Measurements from ENCODE around the gene ZNF407. TPM values are rescaled to one million over a fixed set of nuclear protein-coding genes. Genes with fewer than 3 reads are reported as not detected.

The ZNF407 gene
- total RNA-seq, 1 experiment from 2014 or later, result 5.3 TPM

DNA sequence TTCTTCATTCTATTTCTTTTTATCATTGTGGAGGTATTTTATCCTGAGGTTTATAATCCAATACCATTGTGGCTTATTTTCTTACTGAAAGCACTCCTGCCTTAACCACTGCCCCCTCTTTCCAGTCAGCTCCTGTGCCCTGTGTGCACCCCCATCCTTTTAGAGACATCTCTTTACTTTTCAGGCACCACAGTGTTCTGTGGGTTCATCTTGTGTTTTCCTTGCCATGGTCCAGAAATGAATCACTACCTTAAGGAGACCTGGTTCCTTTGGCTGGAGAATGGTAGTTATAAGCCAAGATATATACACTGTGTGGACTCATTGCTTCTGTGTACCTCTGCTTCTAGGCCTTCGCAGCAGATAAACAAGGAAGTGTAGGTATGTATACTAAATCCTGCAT lies 332.9 kb downstream of the ZNF407 start:
- no peak for DNase-seq (ENCODE audit: low read depth)

DNA sequence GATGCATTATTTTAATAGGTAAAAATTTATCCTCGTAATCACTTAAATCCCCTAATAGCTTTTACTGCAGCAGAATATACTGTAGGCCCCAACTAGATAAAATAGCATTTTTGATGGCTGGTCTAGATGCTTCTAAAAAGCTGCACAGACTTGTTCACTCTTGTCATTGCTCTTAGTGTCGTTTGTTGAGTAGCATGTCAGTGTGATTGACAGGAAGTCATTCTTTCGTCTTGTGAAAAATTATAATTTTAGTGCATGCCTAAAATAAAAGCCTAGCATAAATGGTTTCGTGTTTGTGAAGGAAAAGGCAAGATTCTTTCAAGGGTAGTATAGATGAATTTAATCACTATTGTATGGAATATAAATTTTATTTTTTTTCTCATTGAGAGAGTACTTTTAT lies 336.3 kb downstream of the ZNF407 start:
- DNase-seq (ENCODE audit: low read depth), result no peak

DNA sequence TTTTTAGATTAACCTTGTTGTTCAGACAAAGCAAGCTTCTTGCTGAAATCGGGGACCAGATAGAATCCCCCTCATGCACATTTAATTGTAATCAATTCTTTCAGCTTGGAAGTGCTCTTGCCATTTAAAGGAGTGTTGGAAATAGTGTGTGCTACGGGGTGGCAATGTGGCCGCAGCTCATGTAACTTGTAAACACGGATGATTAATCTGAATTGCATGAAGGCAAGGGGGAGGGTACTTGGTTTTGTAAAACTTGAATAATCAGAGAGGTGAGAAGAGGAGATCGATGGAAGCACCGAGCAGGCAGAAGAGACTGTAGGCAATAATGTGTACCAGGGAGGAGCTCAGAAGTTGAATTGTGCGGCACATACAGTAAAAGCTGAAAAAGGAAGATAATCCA lies 337.8 kb downstream of the ZNF407 start:
- no peak for DNase-seq (ENCODE audit: low read depth)

DNA sequence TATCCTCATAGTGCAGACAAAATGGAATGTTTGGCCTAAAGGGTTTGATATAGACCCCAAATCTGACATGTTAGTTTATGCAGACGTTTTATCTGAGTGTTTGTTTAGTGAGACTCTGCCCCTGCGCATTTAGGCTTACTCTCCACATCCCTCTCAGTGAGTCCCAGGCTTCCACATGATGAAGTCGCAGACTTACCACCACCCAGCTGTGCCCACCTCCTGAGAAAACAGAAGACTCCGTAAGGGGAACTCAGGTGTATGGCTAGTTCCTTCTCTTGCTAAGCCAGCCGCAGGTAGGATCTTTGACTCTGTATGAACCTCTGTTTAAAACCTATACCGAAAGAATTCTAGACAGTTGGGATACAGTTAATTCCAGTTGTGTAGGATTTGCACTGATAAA lies 338.7 kb downstream of the ZNF407 start:
- no peak for DNase-seq (ENCODE audit: low read depth)

DNA sequence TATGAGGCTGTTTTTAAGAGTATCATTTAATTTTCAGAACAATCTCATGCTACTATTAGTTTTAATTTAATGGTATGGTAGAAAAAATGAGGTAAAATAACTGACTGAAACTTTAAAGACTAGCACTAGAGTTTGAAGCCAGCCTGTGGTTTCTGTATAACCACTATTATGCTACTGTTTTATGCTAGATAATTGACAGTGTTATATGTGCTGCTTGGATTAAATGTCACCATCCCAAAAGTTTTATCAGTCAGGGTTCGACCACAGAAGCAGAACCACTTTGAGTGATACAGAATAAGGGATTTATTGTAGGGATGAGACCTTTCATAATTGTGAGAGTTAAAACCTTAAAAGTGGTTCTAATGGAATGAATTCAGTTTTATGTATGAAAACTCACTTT lies 339.6 kb downstream of the ZNF407 start:
- no peak for DNase-seq (ENCODE audit: low read depth)

DNA sequence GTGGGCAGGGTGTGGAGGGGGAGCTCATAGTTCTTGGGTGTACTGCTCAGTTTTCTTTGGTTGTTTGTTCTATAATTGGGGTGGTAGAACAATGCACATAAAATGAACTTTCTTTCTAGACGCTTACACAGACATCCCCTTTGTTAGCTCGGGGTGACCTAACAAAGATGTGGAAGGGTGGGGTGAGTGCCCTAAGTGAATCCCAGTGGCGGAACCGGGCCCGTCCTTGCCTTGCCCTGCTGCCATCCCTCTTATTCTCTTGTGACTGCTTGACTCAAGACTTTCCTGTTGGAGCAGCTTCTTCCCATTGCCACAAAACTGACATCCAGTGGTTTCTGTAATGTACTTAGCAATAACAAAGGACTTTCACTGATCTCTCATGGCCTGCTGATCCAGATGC lies 343.2 kb downstream of the ZNF407 start:
- no peak for DNase-seq (ENCODE audit: low read depth)

DNA sequence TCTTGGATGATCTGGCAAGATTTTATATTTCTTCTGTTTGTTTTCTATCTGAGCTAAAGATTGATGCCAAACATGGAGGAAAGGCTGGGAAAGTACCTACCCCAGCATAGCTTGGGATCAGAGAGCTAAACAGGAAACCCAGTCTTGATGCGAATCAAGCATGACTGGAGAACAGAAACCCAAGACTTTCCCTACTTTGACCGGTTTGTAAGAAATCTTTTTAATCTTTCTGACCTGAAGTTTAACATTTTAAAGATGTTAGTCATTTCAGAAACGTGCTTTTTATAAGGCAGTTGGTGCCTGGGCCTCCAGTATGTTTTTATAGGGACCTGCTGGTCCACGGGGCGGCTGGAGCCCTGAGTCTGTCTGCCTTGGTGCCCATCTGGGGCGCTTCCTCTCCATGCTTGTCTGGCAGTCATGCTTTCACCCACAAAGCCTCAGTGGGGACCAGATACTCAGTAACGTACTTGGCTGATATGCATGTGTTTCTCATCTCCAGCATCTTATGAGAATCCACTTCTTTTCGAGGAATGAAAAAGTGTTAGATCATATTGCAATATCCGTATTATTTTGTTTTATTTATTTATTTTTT lies 344.7 kb downstream of the ZNF407 start:
- DNase-seq (ENCODE audit: low read depth), result no peak

DNA sequence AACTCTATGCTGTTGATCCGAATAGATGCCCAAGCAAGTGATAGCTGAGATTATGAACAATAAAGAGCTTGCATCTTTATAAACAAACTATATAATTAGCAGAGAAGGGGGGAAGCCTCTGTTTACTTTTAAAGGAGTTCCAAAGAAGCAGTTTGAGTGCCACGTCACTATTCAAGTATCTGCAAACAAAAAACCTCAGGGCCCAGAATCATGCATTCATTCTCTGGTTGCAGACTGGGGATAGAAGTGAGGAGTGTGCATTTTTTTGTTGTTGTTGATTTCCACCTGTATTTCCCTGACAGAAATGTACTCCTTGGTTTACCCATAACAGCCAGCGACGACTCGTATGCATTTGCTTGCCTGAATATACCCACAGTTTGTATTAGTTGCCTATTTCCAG lies 347.0 kb downstream of the ZNF407 start:
- DNase-seq (ENCODE audit: low read depth), result no peak

DNA sequence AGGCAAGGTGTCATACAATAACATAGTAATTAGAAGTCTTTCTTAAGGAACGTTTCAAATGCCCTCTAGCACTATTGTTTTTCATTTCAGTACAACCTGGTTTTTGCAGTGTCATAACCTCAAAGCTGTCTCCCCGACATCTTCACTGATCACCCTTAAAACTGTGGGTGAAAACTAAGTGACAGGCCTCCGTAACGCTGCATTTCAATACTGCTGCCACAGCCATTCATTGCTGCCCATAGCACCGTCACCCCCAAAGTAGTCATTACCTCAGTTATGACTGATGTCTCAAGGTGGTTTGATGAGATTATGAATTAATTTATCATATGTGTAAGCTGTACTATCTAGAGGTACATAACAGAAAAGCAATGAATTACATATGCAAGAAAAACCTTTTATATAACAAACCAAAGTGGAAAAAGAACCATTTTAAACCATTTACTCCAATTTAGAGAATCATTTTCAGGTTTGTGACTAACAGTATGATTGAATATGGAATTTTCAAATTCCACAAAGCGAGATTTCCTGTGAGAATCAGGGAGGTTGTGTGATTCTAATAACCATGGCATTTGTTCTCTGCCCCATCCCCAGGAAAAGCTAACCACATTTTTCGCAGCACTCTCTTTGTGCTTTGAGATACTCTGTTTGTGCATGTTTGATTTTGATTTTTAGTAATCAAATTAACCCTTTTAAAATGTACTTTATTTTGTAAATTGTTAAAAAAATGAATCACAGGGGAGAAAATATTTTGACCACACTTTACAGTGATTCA lies 348.3 kb downstream of the ZNF407 start:
- DNase-seq (ENCODE audit: low read depth), result no peak

DNA sequence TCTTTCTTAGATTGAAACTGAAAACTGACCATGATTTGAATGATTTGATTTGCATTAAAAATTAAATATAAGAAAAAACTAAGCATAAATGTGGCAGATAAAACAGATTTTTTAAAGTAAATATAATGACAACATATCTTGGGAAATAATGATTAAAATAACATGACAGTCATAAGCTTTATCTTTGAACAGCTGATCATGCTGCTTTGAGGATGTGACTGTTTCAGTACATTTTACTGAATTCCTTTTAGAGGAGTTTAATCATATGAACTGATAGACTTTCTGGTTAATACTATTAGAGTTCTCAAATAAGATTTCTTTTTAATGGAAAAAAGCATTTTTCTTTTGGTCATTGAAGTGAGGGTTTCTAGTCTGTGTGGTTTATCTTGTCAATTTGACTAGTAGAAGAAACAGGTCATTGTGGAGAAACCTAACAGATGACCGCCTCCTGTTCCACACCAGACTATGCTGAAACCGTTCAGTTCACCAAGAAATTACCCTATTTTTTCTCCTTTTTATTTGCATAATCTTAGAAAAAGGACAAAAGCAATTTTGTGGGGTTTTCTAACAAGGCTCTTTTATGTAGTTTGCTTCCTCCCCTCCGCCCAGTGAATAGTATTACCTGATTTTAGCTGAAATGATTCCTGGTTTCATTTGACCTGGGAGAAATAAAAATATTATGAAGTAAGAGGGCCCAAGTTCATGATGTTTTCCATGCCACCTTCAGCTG lies 349.1 kb downstream of the ZNF407 start:
- no peak for DNase-seq (ENCODE audit: low read depth)

DNA sequence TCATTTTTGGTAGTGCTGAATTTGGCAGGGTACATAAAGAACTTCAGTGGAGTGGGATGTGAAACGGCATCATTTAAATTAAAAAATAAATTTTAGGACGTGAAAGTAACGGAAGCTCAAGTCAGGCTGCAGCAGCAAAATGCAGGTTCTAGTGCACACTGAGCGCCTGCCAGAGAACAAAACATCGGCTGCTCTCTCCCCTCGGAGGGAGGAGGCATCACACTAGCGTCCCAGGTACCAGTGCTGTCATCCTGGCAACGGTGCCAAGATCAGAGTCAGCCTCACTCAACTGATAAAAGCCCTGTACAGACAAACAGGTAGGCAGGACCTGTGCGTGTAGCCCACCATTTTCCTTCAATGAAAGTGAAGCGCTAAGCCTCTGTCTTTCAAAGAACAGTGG lies 349.7 kb downstream of the ZNF407 start:
- DNase-seq (ENCODE audit: low read depth), result no peak

DNA sequence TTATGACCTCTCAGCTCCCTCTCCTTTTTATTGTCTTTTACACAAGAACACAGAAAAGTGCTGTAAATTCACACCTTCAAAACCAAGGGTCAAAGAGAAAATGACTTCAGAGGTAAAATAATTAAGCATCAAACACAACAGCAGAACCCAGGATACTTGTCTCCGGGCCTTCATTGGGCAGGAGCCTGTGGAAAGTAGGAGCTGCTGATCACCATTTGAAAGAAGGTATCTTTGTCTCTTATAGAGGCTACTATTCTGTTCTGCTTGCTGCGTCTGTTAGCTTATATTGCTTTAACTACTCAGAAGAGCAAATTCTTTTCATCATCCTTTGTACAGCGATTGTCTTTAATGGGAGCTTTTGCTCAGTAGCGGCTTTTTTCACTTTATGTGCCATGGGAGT lies 350.2 kb downstream of the ZNF407 start:
- DNase-seq (ENCODE audit: low read depth), result no peak

DNA sequence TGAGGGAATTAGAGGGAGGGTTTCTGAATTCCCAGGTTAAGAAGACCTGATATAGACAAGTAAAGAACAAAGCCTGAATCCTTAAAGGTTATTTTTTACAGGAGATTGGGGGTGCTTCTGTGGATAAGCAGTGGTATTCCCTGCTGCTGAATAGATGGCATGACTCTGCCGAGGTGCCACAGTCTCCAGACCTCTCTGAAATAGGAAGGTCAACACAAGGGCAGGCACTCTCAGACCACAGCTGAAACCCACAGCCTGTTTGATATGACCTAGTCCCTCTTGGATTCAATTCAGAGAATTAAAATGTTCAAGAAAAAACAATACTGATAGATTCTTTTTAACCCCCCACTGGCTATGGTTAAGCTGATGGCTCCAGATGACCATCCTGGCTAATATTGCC lies 351.9 kb downstream of the ZNF407 start:
- peak; percentile 37 for DNase-seq (ENCODE audit: low read depth)

DNA sequence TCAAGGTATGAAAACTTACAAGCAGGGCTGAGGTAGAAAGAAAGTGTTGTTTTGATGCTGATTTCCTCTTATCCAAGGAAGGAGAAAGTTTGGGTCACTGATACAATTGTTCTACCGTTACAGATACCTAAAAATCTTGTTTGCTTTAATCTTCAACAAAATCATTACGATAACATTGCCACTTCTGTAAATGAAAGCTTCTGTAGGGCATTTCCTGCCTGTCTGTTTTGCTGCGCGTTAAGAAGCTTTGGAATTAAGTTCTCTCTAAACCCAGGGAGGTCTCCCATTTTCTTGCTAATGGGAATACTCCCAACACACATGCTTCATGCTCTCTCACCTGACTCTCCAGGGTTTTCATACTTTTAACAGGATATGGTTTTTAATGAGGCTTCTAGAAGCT lies 352.8 kb downstream of the ZNF407 start:
- no peak for DNase-seq (ENCODE audit: low read depth)

DNA sequence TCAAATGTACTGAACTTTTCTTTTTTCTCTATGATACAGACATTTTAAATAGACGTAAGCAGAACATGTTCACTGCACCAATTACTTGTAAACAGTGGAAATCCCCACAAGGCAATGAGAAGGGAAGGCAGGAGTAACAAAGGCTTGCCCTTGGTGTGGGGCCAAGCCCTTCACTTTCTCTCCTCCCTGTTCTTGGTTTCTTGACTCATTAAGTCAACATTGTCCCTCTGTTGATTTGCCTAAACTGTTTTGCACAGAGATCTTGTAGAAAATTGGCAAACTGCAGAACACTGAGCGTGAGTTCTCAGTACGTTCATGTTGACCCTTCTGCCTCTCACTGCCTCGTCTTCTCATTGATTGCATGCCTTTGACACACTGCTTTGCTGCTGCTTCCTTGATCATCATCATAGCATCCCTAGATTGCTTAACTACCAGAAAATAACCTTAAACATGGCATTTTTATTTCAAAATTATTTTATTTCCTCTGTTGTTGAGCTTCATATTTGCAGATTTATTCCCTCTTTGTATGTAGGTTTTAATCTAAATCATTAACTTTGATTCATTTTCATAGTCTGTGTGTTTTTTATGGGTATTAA lies 353.6 kb downstream of the ZNF407 start:
- DNase-seq (ENCODE audit: low read depth), result peak; percentile 83

DNA sequence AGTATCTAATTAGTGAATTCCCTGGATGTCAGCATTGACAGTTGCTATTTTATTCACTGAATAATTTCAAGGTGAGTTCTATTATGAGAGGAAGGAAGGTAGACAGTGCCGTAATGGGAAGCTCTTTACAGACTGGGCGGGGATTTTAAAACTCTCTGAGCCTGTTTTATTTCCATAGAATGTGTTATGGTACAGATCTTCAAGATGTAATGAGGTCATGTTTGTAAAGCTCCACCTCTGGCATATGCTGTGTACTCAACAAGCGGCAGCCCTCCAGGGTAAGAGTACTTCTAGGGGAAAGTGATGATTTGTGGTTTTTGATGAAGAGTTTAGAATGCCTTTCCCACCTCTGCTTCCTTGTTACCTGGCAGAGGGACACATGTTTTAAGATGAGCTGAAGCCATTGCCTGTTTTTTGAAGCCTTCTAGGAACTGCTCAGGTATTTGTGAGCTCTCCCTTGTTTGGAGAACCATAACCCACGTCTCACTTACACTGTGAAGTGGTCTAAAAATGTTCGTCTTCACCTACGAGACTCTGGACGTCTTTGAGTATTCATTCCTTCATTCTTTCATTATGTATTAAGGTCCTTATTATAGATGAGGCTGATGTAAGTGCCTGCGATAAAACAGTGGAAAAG lies 360.0 kb downstream of the ZNF407 start:
- no peak for DNase-seq (ENCODE audit: low read depth)

DNA sequence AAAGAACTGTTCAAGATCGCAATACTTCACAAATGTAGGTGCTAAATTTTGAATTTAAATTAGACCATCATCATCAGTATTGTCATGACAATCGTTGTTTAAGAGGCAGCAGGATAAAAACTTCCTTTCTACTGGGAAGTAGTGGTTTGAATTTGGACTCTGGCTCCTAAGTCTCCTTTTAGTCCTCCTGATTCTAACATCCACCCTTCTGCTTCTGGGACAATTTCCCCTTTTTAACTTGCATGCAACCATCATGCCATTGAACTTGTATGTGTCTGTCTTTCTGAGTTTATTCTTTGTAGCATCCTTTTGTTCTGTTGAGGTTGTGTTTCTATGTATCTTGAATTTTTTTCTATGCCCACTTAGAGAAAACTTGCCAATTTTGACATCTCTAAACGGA lies 361.5 kb downstream of the ZNF407 start:
- no peak for DNase-seq (ENCODE audit: low read depth)

DNA sequence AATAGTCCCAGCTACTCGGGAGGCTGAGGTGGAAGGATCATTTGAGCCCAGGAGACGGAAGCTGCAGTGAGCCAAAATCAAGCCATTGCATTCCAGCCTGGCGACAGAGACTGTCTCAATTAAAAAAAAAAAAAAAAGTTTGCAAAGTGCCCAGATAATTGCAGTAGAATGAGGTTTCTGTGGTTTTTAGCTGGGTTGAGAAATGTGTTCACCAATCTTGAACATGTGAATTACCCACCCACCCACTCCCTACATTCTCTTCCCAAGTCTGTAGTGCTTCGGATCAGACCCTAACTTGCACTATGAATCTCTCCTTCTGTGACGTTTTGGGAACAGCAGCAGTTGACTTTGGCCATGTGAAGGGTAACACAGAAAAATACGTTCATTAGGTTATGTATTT lies 363.9 kb downstream of the ZNF407 start:
- DNase-seq (ENCODE audit: low read depth), result peak; percentile 0

DNA sequence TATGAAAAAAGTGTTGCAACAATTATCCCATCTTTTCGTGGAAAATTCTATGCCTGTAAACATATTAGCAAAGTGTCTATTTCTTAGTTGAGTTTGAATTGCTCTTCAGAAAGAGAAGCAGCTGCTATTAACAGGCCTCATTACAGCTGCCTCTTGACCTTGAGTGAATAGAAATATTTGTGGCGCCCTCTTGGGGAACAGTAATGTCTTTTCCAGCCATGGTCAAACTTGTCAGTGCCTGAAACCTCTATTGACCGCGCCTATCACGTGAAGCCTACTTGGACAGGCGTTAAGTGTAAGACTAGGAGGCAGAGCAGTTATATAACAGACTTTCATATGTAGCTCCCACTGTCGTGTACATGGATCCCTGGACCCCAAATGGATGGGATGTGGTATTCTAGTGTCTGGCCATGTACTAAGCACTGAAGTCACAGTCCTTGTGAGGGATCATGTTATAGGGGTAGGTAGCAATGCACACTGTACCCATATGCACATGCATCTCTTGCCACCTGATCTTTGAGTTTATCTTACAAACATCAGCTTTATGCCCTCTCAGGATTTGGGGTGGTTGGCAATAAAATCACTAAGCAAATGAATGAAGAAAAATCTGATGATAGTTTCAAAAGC lies 366.3 kb downstream of the ZNF407 start:
- DNase-seq (ENCODE audit: low read depth), result peak; percentile 61

DNA sequence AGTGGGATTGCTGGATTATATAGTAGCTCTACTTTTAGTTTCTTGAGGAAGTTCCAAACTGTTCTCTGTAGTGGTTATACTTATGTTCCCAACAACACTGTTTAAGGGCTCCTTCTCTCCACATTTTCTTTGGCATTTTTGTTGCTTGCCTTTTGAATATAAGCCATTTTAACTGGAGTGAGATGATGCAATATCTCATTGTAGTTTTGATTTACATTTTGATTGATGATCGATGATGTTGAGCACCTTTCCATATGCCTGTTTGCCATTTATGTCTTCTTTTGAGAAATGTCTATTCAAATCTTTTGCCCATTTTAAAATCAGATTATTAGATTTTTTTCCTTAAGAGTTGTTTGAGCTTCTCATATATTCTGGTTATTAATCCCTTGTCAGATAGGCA lies 368.0 kb downstream of the ZNF407 start:
- DNase-seq (ENCODE audit: low read depth), result no peak

DNA sequence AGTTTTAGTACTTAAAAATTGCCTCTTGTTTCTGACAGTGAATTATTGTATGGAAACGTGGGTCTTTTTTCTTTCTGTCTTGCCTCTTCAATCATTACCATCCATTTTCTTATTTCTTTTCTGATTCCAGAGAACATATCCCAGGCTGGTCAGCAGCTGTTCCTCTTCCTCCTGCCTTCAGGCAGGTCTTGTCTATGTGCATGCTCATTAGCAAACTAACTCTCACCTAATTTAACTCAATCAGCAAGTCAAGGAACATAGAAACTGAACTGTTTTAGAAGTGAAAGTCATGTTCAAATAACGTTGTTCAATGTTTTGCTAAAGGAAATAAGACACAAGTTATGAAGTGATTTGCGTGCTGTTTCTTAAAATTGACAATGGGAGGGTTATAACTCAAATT lies 369.8 kb downstream of the ZNF407 start:
- DNase-seq (ENCODE audit: low read depth), result no peak

DNA sequence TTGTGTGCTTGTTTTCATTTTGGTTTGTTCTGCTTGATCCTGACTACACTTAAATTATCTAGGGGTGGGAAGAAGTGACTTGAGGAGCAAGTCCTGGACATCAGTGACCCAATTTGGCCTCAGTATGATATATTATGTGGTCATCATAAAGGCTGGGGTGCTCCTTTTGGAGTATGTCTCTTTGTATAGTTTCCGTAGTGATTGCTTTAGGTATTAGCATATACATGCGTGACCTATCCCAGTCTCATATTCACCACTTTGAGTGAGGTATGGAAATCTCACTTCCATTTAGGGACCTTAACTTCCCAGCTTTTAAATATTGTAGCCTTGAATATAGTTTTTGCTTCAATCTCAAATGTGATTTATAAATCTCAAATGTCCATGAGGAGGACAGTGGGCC lies 370.3 kb downstream of the ZNF407 start:
- no peak for DNase-seq (ENCODE audit: low read depth)
